Measurements from ENCODE around the gene HEBP1.

HEBP1 gene

DNA sequence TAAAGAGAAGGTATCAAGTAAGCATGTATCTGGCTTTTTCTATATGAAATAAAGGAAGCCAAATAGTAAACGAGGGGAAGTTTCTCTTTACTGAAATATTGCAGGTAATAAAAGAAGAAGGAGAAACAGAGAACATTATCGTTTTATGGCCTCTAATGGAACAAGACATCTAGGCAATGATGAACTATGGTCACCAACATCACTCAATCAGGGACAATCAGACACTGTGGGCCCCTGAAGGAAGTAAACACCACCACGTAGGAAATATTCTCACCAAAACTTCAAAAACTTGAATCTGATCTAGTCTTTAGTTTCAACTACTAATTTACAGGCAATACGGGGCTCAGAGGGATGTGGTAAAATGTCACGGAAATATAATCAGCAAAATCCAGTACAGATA is 15.9 kb downstream of the HEBP1 start:
- TF ChIP-seq, protein P1, sequence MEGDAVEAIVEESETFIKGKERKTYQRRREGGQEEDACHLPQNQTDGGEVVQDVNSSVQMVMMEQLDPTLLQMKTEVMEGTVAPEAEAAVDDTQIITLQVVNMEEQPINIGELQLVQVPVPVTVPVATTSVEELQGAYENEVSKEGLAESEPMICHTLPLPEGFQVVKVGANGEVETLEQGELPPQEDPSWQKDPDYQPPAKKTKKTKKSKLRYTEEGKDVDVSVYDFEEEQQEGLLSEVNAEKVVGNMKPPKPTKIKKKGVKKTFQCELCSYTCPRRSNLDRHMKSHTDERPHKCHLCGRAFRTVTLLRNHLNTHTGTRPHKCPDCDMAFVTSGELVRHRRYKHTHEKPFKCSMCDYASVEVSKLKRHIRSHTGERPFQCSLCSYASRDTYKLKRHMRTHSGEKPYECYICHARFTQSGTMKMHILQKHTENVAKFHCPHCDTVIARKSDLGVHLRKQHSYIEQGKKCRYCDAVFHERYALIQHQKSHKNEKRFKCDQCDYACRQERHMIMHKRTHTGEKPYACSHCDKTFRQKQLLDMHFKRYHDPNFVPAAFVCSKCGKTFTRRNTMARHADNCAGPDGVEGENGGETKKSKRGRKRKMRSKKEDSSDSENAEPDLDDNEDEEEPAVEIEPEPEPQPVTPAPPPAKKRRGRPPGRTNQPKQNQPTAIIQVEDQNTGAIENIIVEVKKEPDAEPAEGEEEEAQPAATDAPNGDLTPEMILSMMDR (IDR thresholded peaks at IDR 0.05; ENCODE audit: insufficient read depth, low read length, missing control alignments), result no peak
- DNase-seq (ENCODE audit: low read depth, low spot score), result no peak
- POLR2A ChIA-PET, result no interaction called here
- H3K4me3 ChIP-seq (ENCODE audit: low read depth, low read length), result no peak overlapping the region
- CTCF ChIA-PET, result interaction anchor here (0.7 to 11.2 kb wide), 23 partner anchors 8 to 251 kb away, joined by 3 to 173 read pairs (median 7); partner anchors contain the start of gene DDX47

DNA sequence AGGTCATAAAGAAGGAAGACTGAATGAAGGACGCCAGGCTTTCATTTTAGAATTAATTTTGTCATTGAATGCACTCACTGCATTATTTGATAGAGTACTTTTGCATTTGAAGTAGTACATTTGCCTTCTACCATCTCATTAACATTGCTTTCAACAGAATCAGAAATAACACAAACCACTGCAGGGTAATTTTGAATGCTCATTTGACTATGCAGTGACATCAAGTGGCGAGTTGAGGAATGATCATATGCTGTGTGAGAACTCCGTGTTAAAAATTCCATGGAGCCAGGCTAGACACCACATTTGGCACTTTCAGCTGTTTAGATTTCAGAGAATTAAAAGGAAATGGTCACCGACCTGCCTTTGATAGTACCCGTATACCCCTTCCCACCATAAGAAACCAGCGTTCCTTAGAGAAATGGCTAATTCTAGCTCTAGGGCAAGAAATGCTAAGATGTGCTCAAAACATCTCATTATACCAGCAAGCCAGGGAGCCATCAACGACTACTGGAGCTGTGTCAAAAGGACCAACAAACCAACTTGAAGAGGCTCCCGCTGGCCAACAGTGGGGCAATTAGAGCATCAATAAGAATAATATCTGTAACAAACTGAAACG is 16.5 kb downstream of the HEBP1 start:
- POLR2A ChIA-PET, result no interaction called here
- DNase-seq (ENCODE audit: low read depth, low spot score), result no peak

DNA sequence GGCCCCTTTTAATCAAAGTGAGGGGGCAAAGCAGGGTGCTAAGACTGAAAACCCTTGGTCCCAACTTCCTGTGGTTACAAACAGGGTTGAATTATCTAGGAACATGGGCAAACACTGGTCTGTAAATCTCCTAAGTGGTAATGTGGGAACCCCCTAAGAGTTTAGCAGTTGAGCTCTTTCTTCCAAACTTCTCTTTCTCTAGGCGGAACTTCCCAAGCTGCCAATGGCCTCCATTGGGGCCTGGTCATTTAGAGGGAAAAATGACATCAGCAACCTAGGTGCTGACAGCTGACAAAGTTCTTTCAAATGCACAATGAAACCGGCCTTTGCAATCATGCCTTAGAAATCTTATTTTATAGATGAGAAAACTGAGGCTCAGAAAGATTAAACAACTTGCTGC is 17.7 kb downstream of the HEBP1 start:
- CTCF ChIA-PET, result interaction anchor here (0.9 to 11.2 kb wide), 23 partner anchors 8 to 253 kb away, joined by 3 to 173 read pairs (median 7); partner anchors contain the start of gene DDX47
- TF ChIP-seq, protein P1 (IDR thresholded peaks at IDR 0.05; ENCODE audit: insufficient read depth, low read length, missing control alignments), result no peak
- POLR2A ChIA-PET, result no interaction called here
- no peak overlapping the region for H3K4me3 ChIP-seq (ENCODE audit: low read depth, low read length)
- no peak for DNase-seq (ENCODE audit: low read depth, low spot score)

More for the DNA sequence above, 16.5 kb downstream of the HEBP1 start:
- no peak overlapping the region for H3K4me3 ChIP-seq (ENCODE audit: low read depth, low read length)
- CTCF ChIA-PET, result interaction anchor here (0.7 to 11.2 kb wide), 26 partner anchors 9 to 252 kb away, joined by 3 to 173 read pairs (median 7); partner anchors contain the start of gene DDX47
- TF ChIP-seq, protein P1 (IDR thresholded peaks at IDR 0.05; ENCODE audit: insufficient read depth, low read length, missing control alignments), result peak; percentile 69

DNA sequence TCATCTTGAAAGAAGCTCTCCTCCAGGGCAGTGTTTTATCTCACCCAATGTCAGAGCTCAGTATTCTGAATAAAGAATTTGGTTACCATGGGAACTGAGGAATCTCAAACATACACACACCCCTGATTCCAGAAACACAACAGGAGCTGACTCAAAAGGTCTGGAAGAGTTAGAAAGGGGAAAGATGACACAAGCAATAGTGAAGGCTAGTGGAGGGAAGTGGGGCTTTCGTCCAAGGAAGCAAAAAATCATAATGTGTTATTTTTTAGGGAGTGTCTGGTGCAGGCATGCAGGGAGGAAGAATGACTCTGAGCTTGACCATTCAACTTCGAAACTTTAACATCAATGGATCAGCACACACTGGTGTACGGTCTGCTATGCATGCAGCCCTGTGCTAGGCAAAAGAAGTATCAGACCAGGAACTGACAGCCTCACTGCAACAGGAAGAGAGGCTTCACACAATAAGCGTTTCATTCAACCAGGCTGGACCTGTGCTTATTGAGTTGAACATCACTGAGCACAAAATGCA is 20.3 kb downstream of the HEBP1 start:
- TF ChIP-seq, protein P1 (IDR thresholded peaks at IDR 0.05; ENCODE audit: insufficient read depth, low read length, missing control alignments), result no peak
- POLR2A ChIA-PET, result interaction anchor here (0.6 to 1.3 kb wide), 9 partner anchors 13 to 261 kb away, joined by 3 to 6 read pairs (median 3); partner anchors contain the start of gene GPRC5A
- CTCF ChIA-PET, result interaction anchor here (0.6 to 11.2 kb wide), 18 partner anchors 8 to 255 kb away, joined by 3 to 173 read pairs (median 5); partner anchors contain the start of gene DDX47
- DNase-seq (ENCODE audit: low read depth, low spot score), result peak; percentile 98
- no peak overlapping the region for H3K4me3 ChIP-seq (ENCODE audit: low read depth, low read length)

DNA sequence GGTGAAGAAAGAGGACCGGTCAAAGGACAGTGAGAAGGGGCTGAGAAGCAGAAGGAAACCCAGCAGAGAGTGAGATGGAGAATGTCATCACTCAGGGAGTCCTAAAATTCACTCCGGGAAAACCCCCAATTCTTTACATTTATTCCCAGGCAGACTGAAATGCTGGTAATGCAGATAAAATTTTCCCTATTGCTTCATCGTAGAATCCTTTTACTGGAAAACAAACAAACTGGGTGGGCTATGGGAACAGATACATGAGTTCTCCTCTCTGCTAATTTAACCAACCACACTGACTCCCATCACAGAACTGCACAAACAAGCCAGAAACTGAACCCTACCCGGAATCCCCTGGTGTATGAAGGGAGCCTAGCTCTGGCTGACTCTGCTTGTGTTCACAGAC is 20.9 kb downstream of the HEBP1 start:
- H3K4me3 ChIP-seq (ENCODE audit: low read depth, low read length), result no peak overlapping the region
- TF ChIP-seq, protein P1 (IDR thresholded peaks at IDR 0.05; ENCODE audit: insufficient read depth, low read length, missing control alignments), result no peak
- ChIA-PET CTCF (interaction anchor here (0.9 to 11.2 kb wide), 9 partner anchors 9 to 247 kb away, joined by 3 to 173 read pairs (median 5); partner anchors contain the start of gene DDX47), POLR2A (interaction anchor here (0.9 to 1.3 kb wide), 4 partner anchors 88 to 261 kb away, joined by 3 to 6 read pairs (median 4); partner anchors contain the start of gene GPRC5A)
- peak; percentile 69 for DNase-seq (ENCODE audit: low read depth, low spot score)

DNA sequence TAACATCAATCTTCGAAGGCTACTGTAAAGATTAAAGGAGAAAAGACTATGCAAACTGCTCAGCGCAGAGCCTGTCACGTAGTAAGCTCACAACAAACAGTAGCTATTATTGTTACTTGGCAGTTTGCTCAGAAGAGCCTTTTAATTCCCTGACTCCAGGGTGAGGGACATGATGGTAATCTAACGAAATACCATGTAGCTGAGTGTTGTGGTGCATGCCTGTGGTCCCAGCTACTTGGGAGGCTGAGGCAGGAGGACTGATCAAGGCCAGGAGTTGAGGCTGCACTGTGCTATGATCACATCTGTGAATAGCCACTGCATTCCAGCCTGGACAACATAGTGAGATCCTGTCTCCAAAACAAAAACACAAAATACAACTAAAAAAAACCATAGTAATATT is 22.8 kb downstream of the HEBP1 start:
- CTCF ChIA-PET, result interaction anchor here (1.3 to 5.9 kb wide), 8 partner anchors 10 to 238 kb away, joined by 3 to 59 read pairs (median 15); no protein-coding TSS in a partner anchor
- TF ChIP-seq, protein P1 (IDR thresholded peaks at IDR 0.05; ENCODE audit: insufficient read depth, low read length, missing control alignments), result no peak
- POLR2A ChIA-PET, result no interaction called here
- no peak overlapping the region for H3K4me3 ChIP-seq (ENCODE audit: low read depth, low read length)
- no peak for DNase-seq (ENCODE audit: low read depth, low spot score)

Measured in AG04449 (cell line).